Central memory CD8-positive, alpha-beta T cell (primary cell): ENCODE measurements around the gene MOV10.
A peak's percentile ranks its signal among the peaks of the same experiment; 100 is the strongest.

Source experiments
- ATAC-seq: fragments of 150-1000 bp; cut with Tn5 transposase; replicated peaks from 2 replicates; pipeline ENCODE4 v1.10.0; 2022; ENCODE audit warnings: mild to moderate bottlenecking, moderate FRiP score, moderate number of reproducible peaks; ENCODE audit not compliant: poor library complexity, severe bottlenecking; ENCODE audit errors: extremely low read depth
- DNase-seq, 2 donors: peaks; one replicate each; pipeline ENCODE4 v3.0.0; 2021; ENCODE audit warnings: low spot score in 2 of 2
- H3K27ac Mint-ChIP-seq: one replicate; pipeline ENCODE4 v1.8.0; 2022; ENCODE audit warnings: low read depth, mild to moderate bottlenecking, moderate library complexity, mixed read lengths
- H3K27me3 Mint-ChIP-seq: one replicate; pipeline ENCODE4 v1.8.0; 2022; ENCODE audit warnings: mixed read lengths
- H3K36me3 Mint-ChIP-seq: one replicate; pipeline ENCODE4 v1.8.0; 2022; ENCODE audit warnings: mild to moderate bottlenecking, moderate library complexity, mixed read lengths; ENCODE audit not compliant: insufficient read depth
- H3K4me1 Mint-ChIP-seq: one replicate; pipeline ENCODE4 v1.8.0; 2022; ENCODE audit warnings: mixed read lengths
- H3K4me3 Mint-ChIP-seq: one replicate; pipeline ENCODE4 v1.8.0; 2022; ENCODE audit warnings: mild to moderate bottlenecking, moderate library complexity, mixed read lengths
- H3K9me3 Mint-ChIP-seq: one replicate; pipeline ENCODE4 v1.8.0; 2022; ENCODE audit warnings: mixed read lengths

MOV10 gene, protein sequence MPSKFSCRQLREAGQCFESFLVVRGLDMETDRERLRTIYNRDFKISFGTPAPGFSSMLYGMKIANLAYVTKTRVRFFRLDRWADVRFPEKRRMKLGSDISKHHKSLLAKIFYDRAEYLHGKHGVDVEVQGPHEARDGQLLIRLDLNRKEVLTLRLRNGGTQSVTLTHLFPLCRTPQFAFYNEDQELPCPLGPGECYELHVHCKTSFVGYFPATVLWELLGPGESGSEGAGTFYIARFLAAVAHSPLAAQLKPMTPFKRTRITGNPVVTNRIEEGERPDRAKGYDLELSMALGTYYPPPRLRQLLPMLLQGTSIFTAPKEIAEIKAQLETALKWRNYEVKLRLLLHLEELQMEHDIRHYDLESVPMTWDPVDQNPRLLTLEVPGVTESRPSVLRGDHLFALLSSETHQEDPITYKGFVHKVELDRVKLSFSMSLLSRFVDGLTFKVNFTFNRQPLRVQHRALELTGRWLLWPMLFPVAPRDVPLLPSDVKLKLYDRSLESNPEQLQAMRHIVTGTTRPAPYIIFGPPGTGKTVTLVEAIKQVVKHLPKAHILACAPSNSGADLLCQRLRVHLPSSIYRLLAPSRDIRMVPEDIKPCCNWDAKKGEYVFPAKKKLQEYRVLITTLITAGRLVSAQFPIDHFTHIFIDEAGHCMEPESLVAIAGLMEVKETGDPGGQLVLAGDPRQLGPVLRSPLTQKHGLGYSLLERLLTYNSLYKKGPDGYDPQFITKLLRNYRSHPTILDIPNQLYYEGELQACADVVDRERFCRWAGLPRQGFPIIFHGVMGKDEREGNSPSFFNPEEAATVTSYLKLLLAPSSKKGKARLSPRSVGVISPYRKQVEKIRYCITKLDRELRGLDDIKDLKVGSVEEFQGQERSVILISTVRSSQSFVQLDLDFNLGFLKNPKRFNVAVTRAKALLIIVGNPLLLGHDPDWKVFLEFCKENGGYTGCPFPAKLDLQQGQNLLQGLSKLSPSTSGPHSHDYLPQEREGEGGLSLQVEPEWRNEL

DNA sequence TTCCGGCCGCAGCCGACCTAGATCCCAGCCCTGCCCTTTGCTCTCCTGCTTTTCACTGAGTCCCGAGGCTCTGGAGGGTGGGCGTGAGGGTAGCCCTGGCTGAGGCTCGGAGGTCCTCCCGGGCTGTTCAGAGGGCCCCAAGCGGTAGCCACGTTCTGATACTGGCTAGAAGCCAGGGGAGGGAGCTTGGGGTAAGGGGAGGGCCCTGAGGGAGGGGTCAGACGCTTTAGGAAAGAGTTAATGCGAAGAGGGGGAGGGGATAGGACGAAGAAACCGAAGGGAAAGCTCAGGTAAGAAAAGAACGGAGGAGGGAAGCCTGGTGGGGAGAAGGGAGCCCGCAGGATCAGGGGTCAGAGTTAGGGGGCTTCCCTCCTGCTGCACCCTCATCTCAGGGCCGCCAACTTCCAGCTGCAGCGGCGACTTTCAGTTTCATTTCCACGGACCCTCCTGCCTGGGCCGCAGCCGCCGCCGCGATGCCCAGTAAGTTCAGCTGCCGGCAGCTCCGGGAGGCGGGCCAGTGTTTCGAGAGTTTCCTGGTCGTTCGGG lies at the start of gene MOV10:
MOV10 (plus strand) TSS at position 220 of the 546 bp plus-strand sequence; CDS start at position 474, 254 bp downstream.
- ATAC-seq = peak; percentile 66
- Mint-ChIP-seq H3K4me3 (peak within 1 kb of the TSS; percentile 99), H3K4me1 (peaks cover 61% of the 10 kb centered on the region), H3K27me3 (no peaks in the 10 kb centered on the region), H3K27ac (peak within 1 kb of the TSS; percentile 98), H3K36me3 (peaks cover 36% of the 10 kb centered on the region), H3K9me3 (no peaks in the 10 kb centered on the region)
- DNase-seq = peak; percentile 32 to 46

DNA sequence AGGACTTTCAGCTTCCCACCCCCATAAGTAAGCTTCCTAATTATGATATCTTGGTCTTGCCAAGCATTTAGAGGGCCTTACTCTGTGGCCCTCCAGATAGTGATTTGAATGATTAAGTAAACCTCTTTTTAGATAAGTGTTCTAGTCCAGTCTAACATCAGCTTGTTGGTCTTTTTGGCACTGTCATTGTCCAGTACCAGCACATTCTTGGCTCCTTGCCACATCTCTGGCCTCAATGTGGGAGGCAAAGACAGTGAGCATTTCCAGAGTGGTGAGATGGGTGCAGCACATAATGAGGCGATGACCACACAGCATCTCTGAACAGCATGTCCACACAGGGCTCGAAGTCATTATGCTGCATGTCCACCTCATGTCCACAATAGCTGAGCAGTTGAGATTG lies 48.8 kb upstream of the MOV10 start:
- Mint-ChIP-seq H3K27me3 (no peaks in the 10 kb centered on the region), H3K4me3 (peak overlapping the region; percentile 34), H3K9me3 (no peaks in the 10 kb centered on the region), H3K4me1 (peaks cover 65% of the 10 kb centered on the region), H3K27ac (peak overlapping the region; percentile 33), H3K36me3 (peaks cover 59% of the 10 kb centered on the region)
- DNase-seq = no peak
- no peak for ATAC-seq

DNA sequence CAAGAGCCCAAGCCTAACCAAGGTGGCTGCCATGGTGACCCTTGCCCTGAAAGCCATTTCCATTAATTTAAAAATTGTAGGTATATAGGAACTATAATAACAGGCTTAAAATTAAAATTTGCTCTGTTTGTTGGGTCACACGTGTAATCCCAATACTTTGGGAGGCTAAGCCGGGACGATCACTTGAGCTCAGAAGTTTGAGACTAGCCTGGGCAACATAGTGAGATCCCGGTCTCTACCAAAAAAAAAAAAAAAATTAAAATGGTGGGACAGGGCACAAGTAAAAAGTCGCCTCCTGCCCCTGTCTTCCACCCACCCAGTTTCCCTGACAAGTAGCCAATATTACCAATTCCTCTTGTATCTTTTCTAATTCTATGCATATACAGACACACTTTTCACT lies 48.3 kb upstream of the MOV10 start:
- Mint-ChIP-seq H3K27ac (peak overlapping the region; percentile 33), H3K36me3 (peaks cover 56% of the 10 kb centered on the region), H3K9me3 (no peaks in the 10 kb centered on the region), H3K4me1 (peaks cover 65% of the 10 kb centered on the region), H3K4me3 (peak overlapping the region; percentile 12), H3K27me3 (no peaks in the 10 kb centered on the region)
- ATAC-seq (no peak), DNase-seq (no peak)

DNA sequence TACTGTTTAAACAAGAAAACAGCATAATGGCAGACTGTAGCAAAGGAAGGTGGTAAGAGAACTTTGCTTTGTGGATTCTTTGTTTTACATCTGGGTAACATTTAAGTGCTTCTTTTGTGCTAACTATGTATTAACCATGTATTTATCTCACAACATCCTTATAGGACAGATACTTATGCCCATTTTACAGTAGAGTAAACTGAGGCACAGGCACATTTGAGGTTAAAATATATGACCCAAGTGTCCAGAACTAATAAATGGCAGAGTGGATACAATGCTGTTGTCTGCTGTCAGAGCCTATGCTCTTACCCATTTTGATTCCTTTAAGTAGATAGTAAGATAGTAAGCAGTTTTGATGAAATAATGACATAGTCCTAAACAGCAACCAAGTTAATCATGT lies 47.6 kb upstream of the MOV10 start:
- H3K4me1 Mint-ChIP-seq = peaks cover 71% of the 10 kb centered on the region
- ATAC-seq = no peak
- no peak for DNase-seq
- no peaks in the 10 kb centered on the region for H3K9me3 Mint-ChIP-seq
- peak overlapping the region; percentile 12 for H3K4me3 Mint-ChIP-seq
- no peaks in the 10 kb centered on the region for H3K27me3 Mint-ChIP-seq
- H3K27ac Mint-ChIP-seq = peak overlapping the region; percentile 33
- peaks cover 57% of the 10 kb centered on the region for H3K36me3 Mint-ChIP-seq

DNA sequence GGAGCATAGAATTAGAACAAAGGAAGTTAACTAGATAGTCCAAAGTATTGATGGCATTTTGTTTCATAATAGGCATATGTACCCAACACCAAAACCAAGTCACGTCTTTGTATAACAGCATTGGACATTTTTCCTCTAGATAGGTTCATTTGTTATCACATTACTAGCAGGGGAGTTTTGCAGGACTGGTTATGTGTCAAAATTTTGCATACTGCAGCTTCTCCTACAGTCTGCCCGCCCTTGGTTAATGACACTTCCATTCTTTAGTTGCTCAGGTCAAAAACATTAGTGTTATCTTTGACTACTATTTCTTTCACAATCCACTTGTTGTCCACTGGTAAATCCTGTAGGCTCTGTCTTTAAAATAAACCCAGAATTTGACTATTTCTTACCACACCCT lies 45.9 kb upstream of the MOV10 start:
- Mint-ChIP-seq H3K4me3 (no peak overlapping the region), H3K4me1 (peaks cover 78% of the 10 kb centered on the region), H3K27me3 (no peaks in the 10 kb centered on the region), H3K36me3 (peaks cover 49% of the 10 kb centered on the region), H3K27ac (peak overlapping the region; percentile 16), H3K9me3 (no peaks in the 10 kb centered on the region)
- DNase-seq (no peak), ATAC-seq (no peak)

DNA sequence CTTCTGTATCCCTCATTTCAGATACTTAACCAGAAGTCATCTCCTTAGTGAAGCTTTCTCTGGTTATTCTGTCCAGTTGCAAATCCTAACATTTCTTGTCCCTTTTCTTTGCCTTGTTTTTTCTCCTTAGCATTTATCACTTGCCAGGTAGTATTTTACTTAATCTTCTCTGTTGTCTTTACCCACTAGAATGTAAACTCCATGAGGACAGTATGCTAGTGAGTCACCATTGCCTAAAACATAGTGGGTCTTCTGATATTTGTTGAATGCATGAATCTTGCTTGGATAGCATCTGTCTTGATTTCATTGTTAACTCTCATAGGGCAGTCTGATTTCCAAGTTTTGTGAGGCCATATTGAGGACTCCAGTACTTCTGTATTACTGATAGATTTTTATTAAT lies 45.2 kb upstream of the MOV10 start:
- Mint-ChIP-seq H3K27me3 (no peaks in the 10 kb centered on the region), H3K4me3 (peak overlapping the region; percentile 27), H3K9me3 (no peaks in the 10 kb centered on the region), H3K4me1 (peaks cover 86% of the 10 kb centered on the region), H3K27ac (peak overlapping the region; percentile 16), H3K36me3 (peaks cover 49% of the 10 kb centered on the region)
- no peak for ATAC-seq
- no peak for DNase-seq

DNA sequence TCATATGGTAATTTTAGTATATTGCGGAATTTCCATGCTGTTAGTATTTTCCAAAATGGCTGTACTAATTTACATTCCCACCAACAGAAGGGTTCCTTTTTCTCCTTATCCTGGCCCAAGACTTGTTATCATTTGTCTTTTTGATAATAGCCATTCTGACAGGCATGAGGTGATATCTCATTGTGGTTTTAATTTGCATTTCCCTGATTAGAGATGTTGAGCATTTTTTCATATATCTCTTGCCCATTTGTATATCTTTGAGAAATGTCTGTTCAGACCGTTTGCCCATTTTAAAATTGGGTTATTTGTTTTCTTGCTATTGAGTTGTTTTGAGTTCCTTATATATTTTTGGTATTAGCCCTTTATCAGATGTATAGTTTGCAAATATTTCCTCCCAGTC lies 40.8 kb upstream of the MOV10 start:
- Mint-ChIP-seq H3K4me1 (peaks cover 85% of the 10 kb centered on the region), H3K27ac (peak overlapping the region; percentile 76), H3K36me3 (peaks cover 29% of the 10 kb centered on the region), H3K4me3 (peak overlapping the region; percentile 6), H3K27me3 (no peaks in the 10 kb centered on the region), H3K9me3 (no peaks in the 10 kb centered on the region)
- ATAC-seq (no peak), DNase-seq (no peak)

DNA sequence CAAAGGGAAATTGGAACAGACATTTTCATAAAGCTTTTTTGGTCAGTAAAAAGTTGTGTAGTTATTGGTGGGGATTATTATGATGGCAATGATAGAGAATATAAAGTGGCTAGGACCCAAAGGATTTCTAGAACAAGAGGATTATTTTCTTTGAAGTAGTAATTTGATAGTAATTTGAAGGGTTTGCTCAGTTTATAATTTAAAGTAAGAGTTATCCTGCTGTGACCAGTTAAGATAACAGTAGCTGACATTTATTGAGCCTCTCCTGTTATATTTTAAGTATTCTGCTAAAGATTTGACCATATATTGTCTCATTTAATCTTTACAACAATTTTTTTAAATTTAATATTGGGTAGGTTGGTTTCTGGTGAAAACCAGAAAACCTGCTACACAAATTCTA lies 40.1 kb upstream of the MOV10 start:
- Mint-ChIP-seq H3K27me3 (no peaks in the 10 kb centered on the region), H3K4me3 (no peak overlapping the region), H3K27ac (peak overlapping the region; percentile 76), H3K4me1 (peaks cover 78% of the 10 kb centered on the region), H3K9me3 (no peaks in the 10 kb centered on the region), H3K36me3 (peaks cover 24% of the 10 kb centered on the region)
- DNase-seq (no peak), ATAC-seq (no peak)

DNA sequence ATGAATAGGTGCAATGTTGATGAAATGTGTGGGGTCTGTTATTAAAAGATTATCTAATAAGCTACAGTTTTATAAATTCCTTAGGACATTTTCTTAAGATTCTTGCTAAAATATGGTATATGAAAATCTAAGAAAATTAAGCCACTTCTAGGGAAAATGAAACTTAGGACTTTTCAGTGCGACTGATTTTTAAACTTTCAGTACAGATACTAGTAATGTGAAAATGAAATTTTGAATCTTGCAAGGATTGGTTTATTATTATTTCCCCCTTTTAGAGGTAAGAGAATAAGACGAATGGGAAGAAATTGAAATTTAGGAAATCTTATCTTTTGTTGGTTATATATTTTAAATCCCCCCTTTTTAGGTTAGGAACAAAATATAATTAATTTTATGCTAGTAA lies 38.4 kb upstream of the MOV10 start:
- Mint-ChIP-seq H3K27ac (peak overlapping the region; percentile 76), H3K36me3 (peaks cover 18% of the 10 kb centered on the region), H3K27me3 (no peaks in the 10 kb centered on the region), H3K4me1 (peaks cover 63% of the 10 kb centered on the region), H3K9me3 (no peaks in the 10 kb centered on the region), H3K4me3 (peak overlapping the region; percentile 69)
- ATAC-seq = no peak
- DNase-seq = no peak

DNA sequence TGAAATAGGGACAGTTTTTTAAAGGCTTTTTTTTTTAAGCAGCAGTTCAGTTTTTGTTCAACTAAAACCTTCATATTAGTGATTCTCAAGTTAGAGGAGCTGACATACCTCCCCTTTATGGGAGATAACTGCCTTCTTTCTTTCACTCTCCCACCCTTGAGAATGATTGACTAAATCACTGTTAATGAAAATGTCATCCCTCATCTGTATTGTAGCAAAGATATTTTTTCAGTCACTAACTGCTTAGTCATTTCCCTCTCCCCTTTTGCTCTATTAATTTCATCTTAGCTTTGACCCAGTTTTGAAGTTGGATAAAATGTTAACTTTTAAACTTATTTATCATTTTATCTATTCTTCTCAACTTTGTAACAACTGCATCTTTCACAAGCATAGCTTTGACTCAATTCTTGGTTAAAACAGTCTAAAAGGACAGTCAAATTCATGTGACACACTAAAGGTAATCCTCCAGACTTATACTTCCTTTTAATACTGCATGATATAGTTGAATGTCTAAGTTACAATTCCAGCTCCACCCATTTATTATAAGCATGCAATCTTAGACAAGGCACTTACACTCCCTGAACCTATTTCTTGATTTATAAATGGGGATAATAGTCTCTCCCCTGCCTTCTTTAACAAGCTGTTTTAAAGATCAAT lies 37.7 kb upstream of the MOV10 start:
- ATAC-seq = peak; percentile 31
- Mint-ChIP-seq H3K27me3 (no peaks in the 10 kb centered on the region), H3K4me1 (peaks cover 57% of the 10 kb centered on the region), H3K9me3 (no peaks in the 10 kb centered on the region), H3K27ac (peak overlapping the region; percentile 76), H3K36me3 (peaks cover 15% of the 10 kb centered on the region), H3K4me3 (peak overlapping the region; percentile 69)
- DNase-seq = no peak

DNA sequence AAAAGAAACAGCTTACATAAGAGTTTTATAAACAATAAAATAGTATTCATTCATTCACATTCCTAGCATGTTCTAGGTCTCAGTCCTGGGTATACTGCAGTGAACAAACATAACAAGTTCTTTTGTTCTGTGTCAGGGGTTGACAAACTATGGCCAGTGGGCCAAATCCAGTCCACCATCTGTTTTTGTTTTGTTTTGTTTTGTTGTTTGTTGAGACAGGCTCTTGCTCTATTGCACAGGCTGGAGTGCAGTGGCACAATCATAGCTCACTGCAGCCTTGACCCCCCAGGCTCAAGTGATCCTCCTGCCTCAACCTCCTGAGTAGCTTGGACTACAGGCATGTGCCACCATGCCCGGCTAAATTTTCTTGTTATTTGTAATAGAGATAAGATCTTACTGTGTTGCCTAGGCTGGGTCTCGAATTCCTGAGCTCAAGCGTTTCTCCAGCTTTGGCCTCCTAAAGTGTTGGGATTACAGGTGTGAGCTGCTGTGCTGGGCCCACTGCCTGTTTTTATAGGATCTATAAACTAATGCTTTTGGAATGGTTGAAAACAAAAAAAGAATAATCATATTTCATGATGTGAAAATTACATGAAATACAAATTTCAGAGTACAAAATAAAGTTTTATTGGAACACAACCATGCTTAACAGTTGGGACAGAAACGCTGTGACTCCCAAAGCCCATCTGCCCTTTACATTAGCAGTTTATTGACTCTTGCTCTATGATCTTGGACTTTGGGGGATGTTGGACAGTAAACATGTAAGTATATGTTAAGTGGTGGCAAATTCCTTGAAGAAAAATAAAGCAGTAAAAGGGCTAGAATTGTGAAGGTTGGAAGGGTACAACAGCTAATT lies 37.0 kb upstream of the MOV10 start:
- Mint-ChIP-seq H3K27me3 (no peaks in the 10 kb centered on the region), H3K4me1 (peaks cover 57% of the 10 kb centered on the region), H3K4me3 (peak overlapping the region; percentile 69), H3K27ac (peak overlapping the region; percentile 76), H3K9me3 (no peaks in the 10 kb centered on the region), H3K36me3 (peaks cover 14% of the 10 kb centered on the region)
- DNase-seq (no peak), ATAC-seq (no peak)
